Nephron progenitor cell (in vitro differentiated cells): ENCODE results near the gene ATP13A1.
"Not testable (repeated sequence)": the region's sequence is repeated elsewhere in the genome, so short reads cannot be mapped to it uniquely, and the experiment has no call there.

Source experiments
- DNase-seq: peaks from one replicate; pipeline ENCODE4 v3.0.0; 2021
- H3K27ac Mint-ChIP-seq: 2 replicates; pipeline ENCODE4 v1.8.0; 2021; ENCODE audit warnings: mild to moderate bottlenecking, moderate library complexity, mixed read lengths
- H3K27me3 Mint-ChIP-seq: 2 replicates; pipeline ENCODE4 v1.8.0; 2021; ENCODE audit warnings: mild to moderate bottlenecking, low read depth, mixed read lengths; ENCODE audit not compliant: poor library complexity
- H3K36me3 Mint-ChIP-seq: 2 replicates; pipeline ENCODE4 v1.8.0; 2021; ENCODE audit warnings: low read depth, mixed read lengths
- H3K4me1 Mint-ChIP-seq: 2 replicates; pipeline ENCODE4 v1.8.0; 2021; ENCODE audit warnings: mixed read lengths
- H3K4me3 Mint-ChIP-seq: 2 replicates; pipeline ENCODE4 v1.8.0; 2021; ENCODE audit warnings: mild to moderate bottlenecking, moderate library complexity, mixed read lengths
- H3K9me3 Mint-ChIP-seq: 2 replicates; pipeline ENCODE4 v1.8.0; 2021; ENCODE audit warnings: mild to moderate bottlenecking, moderate library complexity, mixed read lengths
- TF ChIP-seq, protein P1 (sequence below): fragments of 200-600 bp; sonication (generic); IDR thresholded peaks from 2 replicates; pipeline ENCODE4 v1.5.0; 2021; ENCODE audit warnings: antibody characterized with exemption

Gene ATP13A1

GRCh38 chr19:19602136-19602712 lies 61.3 kb downstream of the ATP13A1 start:
- H3K27me3 Mint-ChIP-seq, result peaks cover 4% of the 10 kb centered on the region
- H3K4me3 Mint-ChIP-seq, result no peak overlapping the region
- H3K4me1 Mint-ChIP-seq, result peaks cover 4% of the 10 kb centered on the region
- peaks cover 6% of the 10 kb centered on the region for H3K36me3 Mint-ChIP-seq
- no peak for DNase-seq
- H3K27ac Mint-ChIP-seq, result no peak overlapping the region
- no peaks in the 10 kb centered on the region for H3K9me3 Mint-ChIP-seq
- TF ChIP-seq, protein P1, sequence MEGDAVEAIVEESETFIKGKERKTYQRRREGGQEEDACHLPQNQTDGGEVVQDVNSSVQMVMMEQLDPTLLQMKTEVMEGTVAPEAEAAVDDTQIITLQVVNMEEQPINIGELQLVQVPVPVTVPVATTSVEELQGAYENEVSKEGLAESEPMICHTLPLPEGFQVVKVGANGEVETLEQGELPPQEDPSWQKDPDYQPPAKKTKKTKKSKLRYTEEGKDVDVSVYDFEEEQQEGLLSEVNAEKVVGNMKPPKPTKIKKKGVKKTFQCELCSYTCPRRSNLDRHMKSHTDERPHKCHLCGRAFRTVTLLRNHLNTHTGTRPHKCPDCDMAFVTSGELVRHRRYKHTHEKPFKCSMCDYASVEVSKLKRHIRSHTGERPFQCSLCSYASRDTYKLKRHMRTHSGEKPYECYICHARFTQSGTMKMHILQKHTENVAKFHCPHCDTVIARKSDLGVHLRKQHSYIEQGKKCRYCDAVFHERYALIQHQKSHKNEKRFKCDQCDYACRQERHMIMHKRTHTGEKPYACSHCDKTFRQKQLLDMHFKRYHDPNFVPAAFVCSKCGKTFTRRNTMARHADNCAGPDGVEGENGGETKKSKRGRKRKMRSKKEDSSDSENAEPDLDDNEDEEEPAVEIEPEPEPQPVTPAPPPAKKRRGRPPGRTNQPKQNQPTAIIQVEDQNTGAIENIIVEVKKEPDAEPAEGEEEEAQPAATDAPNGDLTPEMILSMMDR, result no peak

- TF ChIP-seq, protein P1, result no peak
- Mint-ChIP-seq H3K36me3 (peaks cover 6% of the 10 kb centered on the region), H3K4me1 (peaks cover 5% of the 10 kb centered on the region), H3K27me3 (peaks cover 4% of the 10 kb centered on the region), H3K27ac (no peak overlapping the region), H3K9me3 (no peaks in the 10 kb centered on the region), H3K4me3 (no peak overlapping the region)
- DNase-seq, result no peak
Observed at GRCh38 chr19:19600793-19601330, 62.6 kb downstream of the ATP13A1 start.

DNA sequence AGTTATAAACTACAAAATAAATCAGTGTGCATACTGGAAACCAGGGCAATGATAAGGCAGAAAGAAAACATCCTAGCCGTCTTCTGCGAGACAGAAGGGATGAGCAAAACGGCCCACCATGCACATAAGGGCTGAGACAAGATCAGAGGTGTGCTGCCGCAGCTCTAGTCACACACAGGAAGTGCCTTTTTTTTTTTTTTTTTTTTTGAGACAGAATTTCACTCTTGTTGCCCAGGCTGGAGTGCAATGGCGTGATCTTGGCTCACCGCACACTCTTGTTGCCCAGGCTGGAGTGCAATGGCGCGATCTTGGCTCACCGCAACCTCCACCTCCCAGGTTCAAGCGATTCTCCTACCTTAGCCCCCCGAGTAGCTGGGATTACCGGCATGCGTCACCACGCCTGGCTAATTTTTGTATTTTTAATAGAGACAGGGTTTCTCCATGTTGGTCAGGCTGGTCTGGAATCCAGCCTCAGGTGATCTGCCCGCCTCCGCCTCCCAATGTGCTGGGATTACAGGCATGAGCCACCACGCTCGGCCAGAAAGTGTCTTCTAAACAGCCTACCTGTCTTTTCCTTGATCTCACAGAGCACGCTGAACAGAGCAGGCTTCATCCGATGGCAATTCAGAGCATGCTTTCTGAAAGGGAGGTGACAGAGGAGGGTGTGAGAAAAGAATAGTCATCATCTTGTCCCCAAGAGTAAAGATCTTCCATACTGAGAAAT lies 64.6 kb downstream of the ATP13A1 start:
- H3K27me3 Mint-ChIP-seq, result not testable (repeated sequence)
- H3K27ac Mint-ChIP-seq, result peak overlapping the region; percentile 77

DNA sequence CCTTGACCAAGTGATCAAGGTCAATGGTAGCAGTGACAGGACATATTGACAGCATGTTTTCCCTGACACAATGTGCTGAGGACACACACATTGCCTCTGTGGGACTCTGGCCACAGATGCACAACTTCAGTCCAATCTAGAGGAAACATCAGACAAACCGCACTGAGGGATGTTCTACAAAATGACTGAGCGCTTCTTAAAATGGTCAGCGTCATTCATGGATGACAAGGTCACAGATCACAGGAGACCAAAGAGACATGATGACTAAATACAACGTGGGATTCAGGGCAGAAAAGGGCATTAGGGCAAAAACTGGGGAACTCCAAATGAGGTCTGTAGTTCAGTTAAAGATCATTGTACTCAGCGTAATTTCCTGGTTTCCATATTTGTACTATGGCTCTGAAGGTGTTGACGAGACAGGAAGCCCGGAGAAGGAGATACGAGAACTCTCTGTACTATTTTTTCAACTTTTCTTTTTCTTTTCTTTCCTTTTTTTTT lies 65.6 kb downstream of the ATP13A1 start:
- no peaks in the 10 kb centered on the region for H3K9me3 Mint-ChIP-seq
- peaks cover 6% of the 10 kb centered on the region for H3K36me3 Mint-ChIP-seq
- TF ChIP-seq, protein P1, result no peak

More for the DNA sequence above, 64.6 kb downstream of the ATP13A1 start:
- not testable (repeated sequence) for H3K9me3 Mint-ChIP-seq, H3K36me3 Mint-ChIP-seq, DNase-seq, H3K4me3 Mint-ChIP-seq
- peaks cover 11% of the 10 kb centered on the region for H3K4me1 Mint-ChIP-seq

More for the DNA sequence above, 65.6 kb downstream of the ATP13A1 start:
- Mint-ChIP-seq H3K4me3 (no peak overlapping the region), H3K4me1 (peaks cover 11% of the 10 kb centered on the region), H3K27ac (no peak overlapping the region), H3K27me3 (peaks cover 4% of the 10 kb centered on the region)
- DNase-seq, result no peak
